ENCODE data around the gene ATAD5.
A peak's percentile ranks its signal among the peaks of the same experiment; 100 is the strongest.
"Not testable (repeated sequence)": the region's sequence is repeated elsewhere in the genome, so short reads cannot be mapped to it uniquely, and the experiment has no call there.

ATAD5 gene

DNA sequence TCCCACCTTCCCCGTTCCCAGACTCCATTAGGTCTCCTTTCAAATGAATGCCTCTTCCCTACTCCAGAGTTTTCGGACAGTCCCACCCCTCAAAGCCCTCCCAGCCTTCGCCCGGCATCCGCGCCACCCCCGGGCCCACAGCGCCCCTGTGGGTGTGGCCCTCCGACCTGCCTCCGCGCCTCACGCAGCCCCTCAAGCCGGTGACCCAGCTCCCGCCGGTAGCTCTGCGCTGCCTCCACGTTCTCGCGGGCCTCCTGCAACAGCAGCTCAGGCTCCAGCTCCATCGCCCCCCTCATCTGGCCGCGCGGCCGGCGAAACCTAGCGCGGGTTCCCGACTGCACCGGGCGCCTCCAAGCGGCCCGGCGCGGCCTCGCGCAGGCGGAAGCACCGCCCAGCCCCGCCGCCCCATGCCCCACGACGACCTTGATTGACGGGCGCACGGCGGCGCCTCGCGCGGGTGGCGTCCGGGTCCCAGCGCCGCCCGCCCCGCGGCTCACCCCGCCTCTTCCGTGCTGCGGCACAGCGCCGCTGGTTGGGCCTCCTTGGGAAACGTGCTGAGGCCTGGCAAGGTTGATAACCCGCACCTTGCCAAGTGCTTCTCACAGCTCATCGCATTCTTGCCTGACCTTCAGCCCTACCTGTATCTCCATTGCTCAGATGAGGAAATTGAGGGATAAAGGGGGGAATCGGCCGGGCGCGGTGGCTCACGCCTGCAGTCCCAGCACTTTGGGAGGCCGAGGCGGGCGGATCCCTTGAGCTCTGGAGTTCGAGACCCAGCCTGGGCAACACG, 7.2 kb upstream of the ATAD5 start, which contains the start of gene CRLF3:
Gene CRLF3, minus strand, starts transcription at position 337 of the 790 bp plus-strand sequence. Its CDS starts 41 bp downstream, at position 296.
- DNase-seq: peak; percentile 90 to 94

DNA sequence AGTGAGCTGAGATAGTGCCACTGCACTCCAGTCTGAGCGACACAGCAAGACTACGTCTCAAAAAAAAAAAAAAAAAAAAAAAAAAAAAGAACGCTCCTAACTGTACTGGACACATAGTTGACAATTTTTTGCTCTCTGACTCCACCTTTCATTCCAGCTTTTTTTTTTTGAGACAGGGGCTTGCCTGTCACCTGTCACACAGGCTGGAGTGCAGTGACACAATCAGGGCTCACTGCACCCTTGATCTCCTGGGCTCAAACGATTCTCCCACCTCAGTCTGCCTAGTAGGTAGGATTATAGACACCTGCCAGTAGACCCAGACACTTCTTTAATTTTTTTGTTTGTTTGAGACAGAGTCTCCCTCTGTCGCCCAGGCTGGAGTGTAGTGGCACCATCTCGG, 4.7 kb upstream of the ATAD5 start:
- DNase-seq: no peak

DNA sequence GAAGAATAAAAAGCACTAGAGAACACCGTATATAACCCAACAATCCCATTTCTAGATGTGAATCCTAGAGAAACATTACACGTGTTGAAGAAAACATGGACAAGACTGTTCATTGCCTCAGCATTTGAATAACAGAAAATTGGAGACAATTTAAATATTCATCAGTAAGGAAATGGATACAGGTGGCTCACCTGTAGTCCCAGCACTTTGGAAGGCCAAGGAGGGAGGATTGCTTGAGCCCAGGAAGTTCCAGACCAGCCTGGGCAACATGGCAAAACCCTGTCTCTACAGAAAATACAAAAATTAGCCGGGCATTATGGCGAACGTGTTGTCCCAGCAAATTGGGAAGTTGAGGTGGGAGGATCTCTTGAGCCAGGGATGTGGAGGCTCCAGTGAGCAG, 2.7 kb upstream of the ATAD5 start:
- DNase-seq: no peak

DNA sequence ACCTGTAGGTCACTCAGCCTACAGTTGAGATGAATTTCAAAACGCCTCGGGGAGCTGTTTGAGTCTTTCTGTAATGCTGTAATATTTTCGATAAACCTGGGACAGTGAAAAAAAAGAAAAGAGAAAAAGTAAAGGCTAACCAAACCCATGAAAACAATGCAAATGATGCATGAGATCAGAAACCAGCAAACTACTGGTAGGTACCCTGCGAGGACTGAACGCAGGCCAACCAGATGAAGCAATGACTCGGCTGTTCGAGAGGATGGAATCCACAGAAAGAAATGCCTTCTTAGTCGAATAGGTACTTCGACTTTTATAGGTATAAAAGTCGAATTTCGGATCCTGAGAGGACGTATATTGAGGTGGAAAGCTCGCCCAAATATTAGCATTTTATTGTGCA, 509 bp upstream of the ATAD5 start:
- DNase-seq: no peak

DNA sequence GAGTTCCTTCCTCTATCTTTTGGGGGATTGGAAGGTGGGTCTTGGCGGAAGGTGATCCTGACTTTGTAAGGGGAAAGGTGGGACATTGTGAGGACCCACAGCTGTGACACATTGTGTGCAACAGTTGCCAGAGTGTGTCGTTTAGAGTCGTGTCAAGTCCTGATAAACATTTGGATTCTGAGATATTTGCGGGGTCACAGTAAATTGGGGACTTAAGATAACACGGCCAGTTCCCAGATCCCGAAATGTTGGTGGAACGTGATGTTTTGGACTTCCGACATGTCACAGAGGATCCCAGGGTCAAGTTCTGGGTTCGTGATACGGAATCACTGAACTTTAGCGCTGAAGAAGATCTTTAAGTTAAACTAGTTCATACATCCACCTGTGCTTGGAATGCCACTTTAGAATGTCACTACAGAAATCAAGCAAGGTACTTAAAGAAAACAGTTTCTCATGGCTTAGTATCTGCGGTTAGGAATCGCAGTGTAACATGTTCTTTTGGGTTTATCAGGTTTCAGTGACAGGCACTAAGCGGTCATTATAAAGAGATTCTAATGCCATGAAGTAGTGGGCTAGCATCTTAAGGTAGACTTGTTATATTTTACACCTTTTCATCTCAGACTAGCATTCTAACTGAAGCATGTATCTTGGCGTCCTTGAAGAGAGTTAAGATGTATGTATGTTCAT, 815 bp downstream of the ATAD5 start:
- no peak for DNase-seq

DNA sequence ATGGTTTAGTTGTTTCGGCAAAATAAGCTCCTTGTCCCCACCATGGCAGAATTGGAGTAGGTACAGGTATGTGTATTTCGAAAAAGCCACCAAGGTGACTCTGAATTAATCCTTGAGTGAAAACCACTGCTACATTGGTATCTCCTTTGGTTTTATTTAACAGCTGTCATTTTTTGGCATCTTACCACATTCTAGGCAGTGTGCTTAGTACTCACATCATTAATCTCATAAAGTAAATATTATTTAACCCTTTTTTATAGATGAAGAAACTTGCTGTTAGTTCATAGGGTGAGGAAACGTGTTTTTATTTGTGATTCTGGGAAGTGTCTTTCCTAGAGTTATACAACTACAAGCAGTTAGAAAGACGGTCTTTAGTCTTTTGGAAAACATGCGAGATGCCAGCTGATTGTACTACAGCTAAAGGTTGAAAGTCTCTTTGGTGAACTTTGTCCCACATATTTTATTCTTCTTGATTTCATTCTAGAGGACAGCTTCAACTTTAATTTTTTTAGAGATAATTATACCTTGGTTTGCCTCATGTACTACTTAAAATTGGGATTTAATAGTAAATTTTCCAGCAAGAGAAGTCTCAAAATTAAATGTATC, 6.5 kb downstream of the ATAD5 start:
- DNase-seq: no peak

DNA sequence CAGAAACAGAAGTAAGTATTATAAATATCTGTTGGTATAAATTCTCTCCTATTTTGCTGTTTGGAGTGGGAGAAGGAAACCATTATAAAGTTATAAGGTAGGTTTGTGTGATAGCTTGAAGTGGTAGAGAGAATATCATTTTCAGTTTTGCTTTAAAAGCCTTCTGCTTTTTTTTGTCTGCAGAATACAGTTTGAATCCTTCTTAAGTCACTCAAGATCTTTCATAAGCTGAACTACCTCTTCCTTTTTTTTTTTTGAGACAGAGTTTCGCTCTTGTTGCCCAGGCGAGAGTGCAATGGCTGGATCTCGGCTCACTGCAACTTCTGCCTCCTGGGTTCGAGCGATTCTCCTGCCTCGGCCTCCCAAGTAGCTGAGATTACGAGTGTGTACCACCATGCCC, 9.0 kb downstream of the ATAD5 start:
- no peak for DNase-seq

DNA sequence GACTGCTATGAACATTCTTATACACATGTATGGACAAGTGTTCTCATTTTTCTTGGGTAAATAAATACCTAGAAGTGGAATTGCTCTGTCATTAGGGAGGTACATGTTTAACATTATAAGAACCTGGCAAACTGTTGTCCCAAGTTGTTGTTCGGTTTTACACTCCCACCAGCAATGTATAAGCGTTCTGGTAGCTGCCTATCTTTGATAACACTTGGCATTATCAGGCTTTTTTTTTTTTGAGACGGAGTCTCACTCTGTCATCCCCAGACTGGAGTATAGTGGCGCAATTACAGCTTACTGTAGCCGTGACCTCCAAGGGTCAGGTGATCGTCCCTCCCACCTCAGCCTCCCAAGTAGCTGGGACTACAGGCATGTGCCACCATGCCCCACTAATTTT, 16.3 kb downstream of the ATAD5 start:
- DNase-seq: no peak

DNA sequence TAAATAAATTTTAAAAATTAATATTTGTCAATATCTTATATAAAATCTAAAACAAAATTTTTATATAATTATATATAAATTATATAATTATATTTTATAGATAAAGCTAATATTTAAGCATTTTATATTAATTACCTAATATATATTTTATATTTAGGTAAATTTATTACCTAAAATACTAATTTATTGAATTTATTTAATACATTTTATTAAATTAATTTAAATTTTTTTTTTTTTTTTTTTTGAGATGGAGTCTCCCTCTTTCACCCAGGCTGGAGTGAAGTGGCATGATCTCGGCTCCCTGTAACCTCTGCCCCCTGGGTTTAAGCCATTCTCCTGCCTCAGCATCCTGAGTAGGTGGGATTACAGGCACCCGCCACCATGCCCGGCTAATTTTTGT, 22.4 kb downstream of the ATAD5 start:
- DNase-seq: no peak

DNA sequence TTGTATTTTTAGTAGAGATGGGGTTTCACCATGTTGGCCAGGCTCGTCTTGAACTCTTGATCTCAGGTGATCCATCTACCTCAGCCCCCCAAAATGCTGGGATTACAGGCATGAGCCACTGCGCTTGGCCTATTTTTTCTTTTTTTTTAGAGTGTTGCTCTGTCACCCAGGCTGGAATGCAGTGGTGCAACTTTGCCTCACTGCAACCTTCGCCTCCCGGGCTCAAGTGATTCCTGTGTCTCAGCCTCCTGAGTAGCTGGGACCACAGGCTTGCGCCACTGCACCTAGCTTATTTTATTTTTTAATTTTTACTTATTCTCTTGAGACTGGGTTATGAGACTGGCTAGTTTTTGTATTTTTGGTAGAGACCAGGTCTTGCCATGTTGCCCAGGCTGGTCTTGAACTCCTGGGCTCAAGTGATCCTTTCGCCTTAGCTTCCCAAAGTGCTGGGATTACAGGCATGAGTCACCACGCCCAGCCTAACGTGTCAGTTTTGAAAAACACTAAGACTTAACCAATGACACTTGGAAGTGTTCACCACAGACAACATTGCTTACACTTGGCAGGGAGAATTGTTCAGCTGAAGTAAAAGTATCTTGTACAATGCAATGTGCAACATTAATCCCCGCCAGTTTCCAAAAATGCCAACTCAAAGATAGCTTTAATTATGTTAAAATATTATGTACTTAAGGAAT, 26.9 kb downstream of the ATAD5 start:
- DNase-seq: no peak

DNA sequence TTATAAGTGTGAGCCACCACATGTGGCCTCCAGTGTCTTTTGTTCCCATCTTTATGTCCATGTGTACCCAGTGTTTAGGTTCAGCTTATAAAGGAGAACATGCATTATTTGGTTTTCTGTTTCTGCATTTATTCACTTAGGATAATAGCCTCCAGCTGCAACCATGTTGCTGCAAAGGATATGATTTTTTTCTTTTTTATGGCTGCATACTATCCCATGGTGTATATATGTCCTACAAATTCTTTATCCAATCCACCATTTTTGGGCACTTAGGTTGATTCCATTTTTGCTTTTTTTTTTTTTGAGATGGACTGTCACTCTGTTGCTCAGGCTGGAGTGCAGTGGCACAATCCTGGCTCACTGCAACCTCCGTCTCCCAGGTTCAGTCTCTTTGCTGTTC, 32.9 kb downstream of the ATAD5 start:
- no peak for DNase-seq

DNA sequence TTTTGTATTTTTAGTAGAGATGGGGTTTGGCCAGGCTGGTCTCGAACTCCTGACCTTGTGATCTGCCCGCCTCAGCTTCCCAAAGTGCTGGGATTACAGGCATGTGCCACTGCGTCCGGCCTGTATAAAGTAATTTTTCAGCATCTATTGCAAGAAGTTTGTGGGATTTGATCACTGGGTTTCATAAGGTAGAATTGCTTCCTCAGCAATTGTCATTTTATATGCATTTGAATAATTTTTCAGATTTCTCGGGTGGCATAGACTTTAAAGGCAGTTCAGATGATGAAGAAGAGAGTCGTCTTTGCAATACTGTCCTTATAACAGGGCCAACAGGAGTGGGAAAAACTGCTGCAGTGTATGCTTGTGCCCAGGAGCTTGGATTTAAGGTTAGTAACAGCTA, 37.2 kb downstream of the ATAD5 start:
- no peak for DNase-seq

DNA sequence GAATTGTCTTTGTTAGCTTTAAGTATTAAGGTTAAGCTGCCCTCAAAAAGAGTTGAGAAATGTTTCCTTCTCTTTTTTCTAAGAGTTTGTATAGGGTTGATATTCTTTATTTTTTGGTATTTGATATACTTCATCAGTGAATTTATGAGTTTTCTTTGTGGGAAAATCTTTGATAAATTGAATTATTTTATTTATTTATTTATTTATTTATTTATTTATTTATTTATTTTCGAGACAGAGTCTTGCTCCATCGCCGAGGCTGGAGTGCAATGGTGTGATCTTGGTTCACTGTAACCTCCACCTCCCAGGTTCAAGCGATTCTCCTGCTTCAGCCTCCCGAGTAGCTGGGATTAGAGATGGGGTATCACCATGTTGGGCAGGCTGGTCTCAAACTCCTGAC, 54.4 kb downstream of the ATAD5 start:
- DNase-seq: no peak

DNA sequence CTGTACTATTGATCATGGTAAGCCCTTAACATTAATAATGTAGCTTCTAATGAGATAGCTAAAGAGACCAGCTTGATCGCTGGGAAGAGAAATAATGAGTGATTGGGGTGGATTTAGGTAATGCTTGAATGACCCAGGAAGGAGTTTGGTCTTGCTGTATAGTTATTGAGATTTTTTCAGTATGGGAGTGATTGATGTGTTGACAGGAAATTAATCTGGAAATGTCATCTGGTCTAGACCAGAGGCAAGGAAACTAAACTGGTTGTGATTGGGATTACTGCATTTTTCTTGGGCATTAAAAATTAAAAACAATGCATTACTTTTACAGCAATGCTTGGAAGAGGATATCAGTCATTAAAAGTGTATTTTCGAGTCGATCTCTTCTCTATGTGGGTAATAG, 62.5 kb downstream of the ATAD5 start:
- no peak for DNase-seq

DNA sequence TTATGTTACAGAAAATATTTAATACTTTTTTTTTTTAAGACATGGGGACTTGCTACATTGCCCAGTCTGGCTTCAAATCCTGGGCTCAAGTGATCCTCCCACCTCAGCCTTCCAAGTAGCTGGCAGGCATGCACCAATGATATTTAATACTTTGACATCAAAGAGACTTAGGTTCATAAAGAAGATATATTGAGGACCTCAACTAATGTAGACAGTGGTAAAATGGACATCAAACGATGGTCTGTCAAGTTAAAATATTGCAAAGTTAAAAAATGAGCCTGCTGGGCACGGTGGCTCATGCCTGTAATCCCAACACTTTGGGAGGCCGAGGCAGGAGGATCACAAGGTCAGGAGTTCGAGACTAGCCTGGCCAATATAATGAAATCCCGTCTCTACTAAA, 65.5 kb downstream of the ATAD5 start:
- DNase-seq: no peak

DNA sequence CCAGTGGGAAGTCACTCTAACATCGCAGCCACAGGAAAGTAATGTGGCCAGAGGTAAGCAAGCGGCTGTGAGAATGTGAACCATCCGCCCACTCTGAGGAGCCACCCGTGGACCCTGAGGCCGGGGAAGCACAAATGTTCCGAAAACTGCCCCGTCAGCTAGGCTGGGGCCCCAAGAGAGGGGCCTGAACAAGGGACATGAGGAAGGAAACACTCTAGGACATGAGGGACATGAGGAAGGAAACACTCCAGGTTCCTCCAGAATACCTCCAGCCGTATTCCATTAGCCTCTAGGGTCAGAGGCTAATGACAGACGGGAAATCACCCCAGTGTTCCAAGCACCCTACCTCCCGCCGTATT, 74.0 kb downstream of the ATAD5 start:
- DNase-seq: no peak

DNA sequence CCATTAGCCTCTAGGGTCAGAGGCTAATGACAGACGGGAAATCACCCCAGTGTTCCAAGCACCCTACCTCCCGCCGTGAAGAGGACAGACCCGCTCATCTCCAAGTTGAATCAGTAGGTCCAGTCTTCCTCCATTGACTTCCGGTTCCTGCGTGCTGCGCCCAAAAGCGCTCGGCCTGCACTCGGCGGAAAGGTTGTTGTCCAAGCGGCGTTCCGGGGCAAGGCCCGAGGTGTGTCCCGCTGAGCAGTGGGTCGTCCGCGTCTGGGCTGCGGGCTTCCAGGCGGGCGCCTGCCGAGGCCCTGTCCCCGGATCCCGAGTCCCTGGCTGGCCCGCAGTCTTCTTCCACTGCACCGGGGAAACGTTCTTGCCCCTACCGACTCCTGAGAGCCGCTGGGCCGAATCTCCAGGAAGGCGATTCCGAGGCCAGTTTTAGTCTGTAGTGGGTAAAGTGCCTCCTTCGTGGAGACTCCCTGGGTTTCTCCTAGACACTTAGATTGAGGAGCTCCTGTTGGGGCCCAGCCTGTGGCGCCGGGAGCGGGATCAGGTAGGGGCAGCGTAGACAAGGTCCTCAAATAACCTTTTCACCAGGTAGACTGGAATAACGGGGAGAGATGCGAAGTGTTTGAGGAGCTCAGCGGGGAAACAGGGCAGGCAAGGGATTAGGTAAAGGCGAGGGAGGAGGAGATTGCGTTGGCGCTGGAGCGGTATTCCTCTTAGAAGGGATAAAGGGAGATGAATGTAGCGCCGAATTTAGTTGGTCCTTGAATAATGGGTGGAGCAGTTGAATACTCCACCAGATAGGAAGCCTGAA, 74.5 kb downstream of the ATAD5 start, which contains the start of gene TEFM:
Gene TEFM, minus strand, starts transcription at position 138 of the 811 bp plus-strand sequence. Its CDS starts 40 bp downstream, at position 98.
- peak; percentile 73 to 83 for DNase-seq

DNA sequence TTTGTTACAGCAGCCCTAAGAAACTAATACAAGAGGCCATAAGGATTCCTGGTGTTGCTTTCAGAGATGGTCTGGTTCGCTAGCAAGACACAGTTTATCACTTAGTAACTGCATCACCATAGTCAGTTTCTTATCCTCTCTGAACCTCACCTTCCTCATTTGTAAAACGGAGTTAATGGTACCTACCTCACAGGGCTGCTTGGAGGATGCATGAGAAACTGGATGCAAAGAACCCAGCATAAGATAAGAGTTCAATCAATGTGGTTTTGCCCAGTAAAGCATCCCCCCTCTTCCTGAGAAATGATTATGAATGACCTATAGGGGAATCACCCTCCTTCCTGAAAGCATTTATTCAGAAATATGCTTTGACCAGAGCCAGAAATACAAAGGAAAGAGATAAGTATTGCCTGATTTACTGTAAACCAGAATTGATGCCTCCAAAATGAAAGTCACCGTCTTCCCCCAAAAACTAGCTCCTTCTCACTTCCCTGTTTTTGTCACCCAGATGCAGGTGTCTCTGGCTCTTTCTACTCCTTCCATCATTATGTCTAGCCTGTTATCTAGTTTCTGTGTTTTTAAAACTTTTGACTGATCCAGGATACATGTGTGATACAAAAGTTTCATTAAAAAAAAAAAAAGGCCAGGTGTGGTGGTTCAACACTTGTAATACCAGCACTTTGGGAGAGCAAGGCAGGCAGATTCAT, 77.1 kb downstream of the ATAD5 start:
- no peak for DNase-seq

DNA sequence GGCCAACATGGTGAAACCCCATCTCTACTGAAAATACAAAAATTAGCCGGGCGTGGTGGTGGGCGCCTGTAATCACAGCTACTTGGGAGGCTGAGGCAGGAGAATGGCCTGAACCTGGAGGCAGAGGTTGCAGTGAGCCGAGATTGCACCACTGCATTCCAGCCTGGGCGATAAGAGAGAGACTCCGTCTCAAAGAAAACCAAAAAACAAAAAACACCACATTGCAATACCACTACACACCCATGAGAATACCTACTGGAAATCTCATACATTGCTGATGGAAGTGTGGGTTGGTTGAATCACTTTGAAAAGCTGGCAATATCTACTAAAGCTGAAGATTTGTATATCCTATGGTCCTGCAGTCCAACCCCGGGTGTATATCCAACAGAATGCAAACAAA, 78.4 kb downstream of the ATAD5 start:
- DNase-seq: not testable (repeated sequence)

DNA sequence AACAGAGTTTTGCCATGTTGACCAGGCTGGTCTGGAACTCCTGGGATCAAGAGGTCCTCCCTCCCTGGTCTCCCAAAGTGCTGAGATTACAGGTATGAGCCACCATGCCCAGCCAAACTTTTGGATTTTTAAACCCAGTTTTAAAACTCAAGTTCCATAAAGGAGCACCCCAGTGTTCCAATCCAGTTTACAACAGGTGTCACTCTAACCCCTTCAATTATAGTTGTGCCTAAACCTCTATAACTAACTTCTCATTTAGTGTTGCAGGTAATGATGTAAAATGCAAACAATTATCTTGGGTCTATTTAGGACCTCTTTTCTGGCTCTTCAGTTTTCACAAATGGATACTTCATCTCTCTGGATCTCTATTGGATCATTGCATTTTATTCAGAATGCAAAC, 82.2 kb downstream of the ATAD5 start:
- no peak for DNase-seq

DNA sequence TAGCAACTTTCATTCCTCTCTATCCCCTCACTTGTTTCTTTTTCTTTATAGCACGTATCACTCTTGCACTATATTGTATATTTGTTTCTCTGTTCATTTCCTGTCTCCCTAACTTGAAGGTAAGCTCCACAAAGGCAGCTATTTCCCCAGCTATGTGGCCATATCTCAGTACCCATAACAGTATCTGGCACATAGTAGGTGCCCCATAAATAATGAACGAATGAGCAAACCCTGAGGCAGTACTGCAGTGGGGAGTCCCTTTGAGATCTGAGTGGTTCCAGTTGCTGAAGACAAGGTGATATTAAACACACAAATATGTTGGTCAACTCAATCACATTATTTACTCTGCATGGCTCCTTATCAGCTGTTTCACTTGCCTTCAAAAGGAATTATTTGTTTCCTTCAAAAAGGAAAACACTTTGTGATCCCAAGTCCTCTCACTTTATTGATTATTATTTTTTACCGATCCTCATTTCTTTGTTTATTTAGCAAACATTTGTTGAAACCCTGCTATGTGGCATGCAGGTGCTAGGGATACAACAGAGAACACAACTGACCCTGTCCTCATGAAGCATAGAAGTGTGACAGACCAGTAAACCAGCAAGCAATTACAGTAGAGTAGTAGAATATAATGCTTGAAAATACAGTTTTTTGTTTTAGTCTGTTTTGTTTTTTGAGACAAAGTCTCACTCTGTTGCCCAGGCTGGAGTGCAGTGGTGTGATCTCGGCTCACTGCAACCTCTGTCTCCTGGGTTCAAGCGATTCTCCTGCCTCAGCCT, 84.3 kb downstream of the ATAD5 start:
- no peak for DNase-seq
